ENCODE results near the gene NT5DC3.
"Not testable (repeated sequence)": the region's sequence is repeated elsewhere in the genome, so short reads cannot be mapped to it uniquely, and the experiment has no call there.

NT5DC3 gene

GRCh38 chr12:103848143-103848542 lies 7.1 kb upstream of the NT5DC3 start:
- peak; percentile 41 for FAIRE-seq
- TF ChIP-seq PAX5 (IDR thresholded peaks at IDR 0.05; ENCODE audit: insufficient read depth, low read length, severe bottlenecking) (no peak), POU2F2 (IDR thresholded peaks at IDR 0.05; ENCODE audit: low read depth, low read length) (no peak), POLR2A (IDR thresholded peaks at IDR 0.05; ENCODE audit: low read depth, low read length) (no peak), SPI1 (IDR thresholded peaks at IDR 0.05; ENCODE audit: low read depth, low read length) (no peak), TAF1 (IDR thresholded peaks at IDR 0.05; ENCODE audit: low read depth, low read length) (no peak), POLR2AphosphoS5 (IDR thresholded peaks at IDR 0.05; ENCODE audit: low read depth, low read length) (no peak)
- DNase-seq (ENCODE audit: insufficient read length, low spot score): no peak

- no peak for TF ChIP-seq PAX5 (IDR thresholded peaks at IDR 0.05; ENCODE audit: insufficient read depth, low read length, severe bottlenecking)
- DNase-seq (ENCODE audit: insufficient read length, low spot score) (no peak), FAIRE-seq (no peak)
These were observed 5.4 kb upstream of the NT5DC3 start for GRCh38 chr12:103846415-103846814.

GRCh38 chr12:103844305-103844704 lies 3.3 kb upstream of the NT5DC3 start:
- FAIRE-seq (no peak), DNase-seq (ENCODE audit: insufficient read length, low spot score) (no peak)
- TF ChIP-seq PAX5 (IDR thresholded peaks at IDR 0.05; ENCODE audit: insufficient read depth, low read length, severe bottlenecking): no peak
- no peak for TF ChIP-seq POLR2AphosphoS5 (IDR thresholded peaks at IDR 0.05; ENCODE audit: low read depth, low read length)
- no peak for TF ChIP-seq POLR2A (IDR thresholded peaks at IDR 0.05; ENCODE audit: low read depth, low read length)
- TF ChIP-seq SPI1 (IDR thresholded peaks at IDR 0.05; ENCODE audit: low read depth, low read length): no peak
- no peak for TF ChIP-seq TAF1 (IDR thresholded peaks at IDR 0.05; ENCODE audit: low read depth, low read length)
- TF ChIP-seq POU2F2 (IDR thresholded peaks at IDR 0.05; ENCODE audit: low read depth, low read length): no peak

DNA sequence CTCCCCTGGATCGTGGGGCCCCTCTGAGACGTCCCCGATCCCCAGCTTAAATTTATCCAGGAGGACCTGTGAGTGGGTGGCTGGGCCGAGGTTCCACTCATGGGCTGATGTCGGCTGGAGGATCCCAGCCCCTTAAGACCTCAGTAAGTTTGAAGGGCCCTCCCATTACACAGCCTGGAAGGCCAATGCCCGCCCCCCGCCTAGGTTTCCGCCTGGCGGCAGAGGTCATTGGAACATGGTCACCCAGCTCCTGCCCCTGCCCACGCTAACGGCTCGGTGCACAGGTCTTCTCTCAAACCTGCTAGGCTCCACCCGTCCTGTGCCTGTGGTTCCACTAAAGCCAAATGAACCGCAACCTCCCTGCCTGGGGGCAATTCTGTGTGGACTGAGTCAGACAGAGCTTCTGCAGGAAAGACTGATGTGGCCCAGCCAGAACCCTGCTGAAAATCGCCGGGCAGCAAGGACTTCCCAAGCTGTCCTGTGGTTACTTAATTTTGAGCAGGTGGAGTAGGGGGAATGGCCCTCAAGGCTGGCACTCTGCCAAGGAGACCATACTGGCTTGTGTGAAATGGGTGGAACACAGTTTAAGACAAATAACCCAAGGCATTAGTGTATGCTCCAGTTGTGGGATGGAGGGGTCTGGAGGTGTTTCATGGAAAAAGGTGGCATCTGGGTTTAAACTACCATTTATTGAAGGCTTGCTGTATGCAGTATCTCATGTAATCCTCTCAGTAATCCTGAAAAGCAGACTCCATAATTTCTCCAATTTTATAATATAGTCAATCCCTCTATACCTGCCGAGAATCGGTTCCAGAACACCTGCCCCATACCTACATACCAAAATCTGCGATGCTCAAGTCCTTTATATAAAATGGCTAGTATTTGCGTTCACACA lies 903 bp upstream of the NT5DC3 start:
- FAIRE-seq: peak; percentile 60
- no peak for TF ChIP-seq TAF1 (IDR thresholded peaks at IDR 0.05; ENCODE audit: low read depth, low read length)
- peak; percentile 7 for DNase-seq (ENCODE audit: insufficient read length, low spot score)

DNA sequence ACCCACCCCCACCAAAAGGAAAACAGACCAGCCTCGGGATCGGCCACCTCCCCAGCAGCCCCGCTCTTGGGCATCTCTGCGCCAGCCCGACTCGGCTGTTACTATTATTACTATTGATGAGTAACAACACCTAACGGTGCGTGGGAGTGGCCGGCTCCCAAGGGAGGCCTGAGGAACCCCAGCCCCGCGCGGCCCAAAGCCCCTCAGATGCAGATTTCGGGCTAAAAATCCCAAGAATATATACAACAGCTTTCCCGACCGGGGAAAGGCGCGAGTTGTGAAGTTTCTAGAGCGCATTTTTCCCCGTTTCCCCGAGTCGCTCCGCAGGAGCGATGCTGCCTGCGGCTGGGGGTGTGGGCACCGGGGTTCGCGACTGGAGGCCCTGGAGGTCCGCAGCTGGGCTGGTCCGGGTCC lies 565 bp downstream of the NT5DC3 start:
- peak; percentile 34 for DNase-seq (ENCODE audit: insufficient read length, low spot score)
- FAIRE-seq: no peak
- TF ChIP-seq PAX5 (IDR thresholded peaks at IDR 0.05; ENCODE audit: insufficient read depth, low read length, severe bottlenecking) (no peak), SPI1 (IDR thresholded peaks at IDR 0.05; ENCODE audit: low read depth, low read length) (no peak), POU2F2 (IDR thresholded peaks at IDR 0.05; ENCODE audit: low read depth, low read length) (no peak), TAF1 (IDR thresholded peaks at IDR 0.05; ENCODE audit: low read depth, low read length) (no peak), POLR2A (IDR thresholded peaks at IDR 0.05; ENCODE audit: low read depth, low read length) (no peak), POLR2AphosphoS5 (IDR thresholded peaks at IDR 0.05; ENCODE audit: low read depth, low read length) (no peak)

GRCh38 chr12:103839609-103840461 lies 1.2 kb downstream of the NT5DC3 start:
- DNase-seq (ENCODE audit: insufficient read length, low spot score): no peak
- peak; percentile 5 for FAIRE-seq
- no peak for TF ChIP-seq POU2F2 (IDR thresholded peaks at IDR 0.05; ENCODE audit: low read depth, low read length)
- no peak for TF ChIP-seq POLR2AphosphoS5 (IDR thresholded peaks at IDR 0.05; ENCODE audit: low read depth, low read length)
- no peak for TF ChIP-seq SPI1 (IDR thresholded peaks at IDR 0.05; ENCODE audit: low read depth, low read length)
- no peak for TF ChIP-seq PAX5 (IDR thresholded peaks at IDR 0.05; ENCODE audit: insufficient read depth, low read length, severe bottlenecking)
- no peak for TF ChIP-seq TAF1 (IDR thresholded peaks at IDR 0.05; ENCODE audit: low read depth, low read length)
- TF ChIP-seq POLR2A (IDR thresholded peaks at IDR 0.05; ENCODE audit: low read depth, low read length): no peak

GRCh38 chr12:103839103-103839502 lies 1.9 kb downstream of the NT5DC3 start:
- no peak for DNase-seq (ENCODE audit: insufficient read length, low spot score)
- FAIRE-seq: peak; percentile 26

DNA sequence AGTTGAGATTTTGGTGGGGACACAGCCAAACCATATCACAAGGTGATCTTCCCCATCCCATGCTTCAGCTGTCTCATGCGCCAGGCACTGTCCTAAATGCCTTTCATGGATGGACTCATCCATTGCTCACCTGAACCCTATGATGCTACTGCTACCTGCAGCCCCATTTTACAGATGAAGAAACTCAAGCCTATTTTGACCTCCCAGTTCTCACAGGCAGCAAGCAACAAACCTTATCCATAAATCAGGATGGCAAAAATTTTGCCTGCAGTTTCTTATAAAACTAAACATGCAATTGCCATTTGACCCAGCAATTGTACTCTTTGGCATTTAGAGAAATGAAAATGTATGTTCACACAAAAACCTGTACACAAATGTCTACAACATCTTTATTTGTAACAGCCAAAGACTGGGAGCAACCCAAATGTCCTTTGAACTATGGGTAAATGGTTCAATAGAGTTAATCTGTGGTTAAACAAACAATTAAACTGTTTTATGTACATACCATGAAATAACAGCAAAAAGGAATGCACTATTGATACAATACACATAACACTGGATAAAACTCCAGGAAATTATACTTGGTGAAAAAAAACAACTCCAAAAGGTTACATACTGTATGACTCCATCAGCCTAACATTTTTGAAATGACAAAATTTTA lies 2.6 kb downstream of the NT5DC3 start:
- TF ChIP-seq POU2F2 (IDR thresholded peaks at IDR 0.05; ENCODE audit: low read depth, low read length) (no peak), SPI1 (IDR thresholded peaks at IDR 0.05; ENCODE audit: low read depth, low read length) (no peak), PAX5 (IDR thresholded peaks at IDR 0.05; ENCODE audit: insufficient read depth, low read length, severe bottlenecking) (no peak), POLR2AphosphoS5 (IDR thresholded peaks at IDR 0.05; ENCODE audit: low read depth, low read length) (no peak), POLR2A (IDR thresholded peaks at IDR 0.05; ENCODE audit: low read depth, low read length) (no peak), TAF1 (IDR thresholded peaks at IDR 0.05; ENCODE audit: low read depth, low read length) (no peak)
- DNase-seq (ENCODE audit: insufficient read length, low spot score): no peak
- FAIRE-seq: no peak

More at GRCh38 chr12:103839103-103839502, 1.9 kb downstream of the NT5DC3 start:
- TF ChIP-seq POLR2AphosphoS5 (IDR thresholded peaks at IDR 0.05; ENCODE audit: low read depth, low read length): no peak
- TF ChIP-seq PAX5 (IDR thresholded peaks at IDR 0.05; ENCODE audit: insufficient read depth, low read length, severe bottlenecking): no peak
- TF ChIP-seq POU2F2 (IDR thresholded peaks at IDR 0.05; ENCODE audit: low read depth, low read length): no peak
- TF ChIP-seq POLR2A (IDR thresholded peaks at IDR 0.05; ENCODE audit: low read depth, low read length): no peak
- no peak for TF ChIP-seq TAF1 (IDR thresholded peaks at IDR 0.05; ENCODE audit: low read depth, low read length)
- no peak for TF ChIP-seq SPI1 (IDR thresholded peaks at IDR 0.05; ENCODE audit: low read depth, low read length)

DNA sequence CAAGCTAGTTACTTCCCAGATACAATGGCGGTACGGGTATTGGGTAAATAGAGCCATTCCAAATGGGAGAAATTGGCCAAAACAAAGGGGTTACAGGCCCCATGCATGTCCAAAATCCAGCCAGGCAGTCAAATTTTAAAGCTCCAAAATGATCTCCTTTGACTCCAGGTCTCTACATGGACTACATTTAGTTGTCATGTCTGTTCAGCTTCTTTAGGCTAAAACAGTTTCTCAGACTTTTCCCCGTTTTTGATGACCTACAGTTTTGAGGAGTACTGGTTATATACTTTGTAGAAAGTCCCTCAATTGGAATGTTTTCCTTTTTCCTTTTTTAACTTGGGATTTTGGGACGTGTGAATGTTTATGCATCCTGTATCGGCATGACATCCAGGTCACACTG lies 4.7 kb downstream of the NT5DC3 start:
- no peak for TF ChIP-seq SPI1 (IDR thresholded peaks at IDR 0.05; ENCODE audit: low read depth, low read length)
- TF ChIP-seq POLR2AphosphoS5 (IDR thresholded peaks at IDR 0.05; ENCODE audit: low read depth, low read length): no peak
- no peak for TF ChIP-seq TAF1 (IDR thresholded peaks at IDR 0.05; ENCODE audit: low read depth, low read length)
- TF ChIP-seq POU2F2 (IDR thresholded peaks at IDR 0.05; ENCODE audit: low read depth, low read length): no peak
- TF ChIP-seq POLR2A (IDR thresholded peaks at IDR 0.05; ENCODE audit: low read depth, low read length): no peak
- TF ChIP-seq PAX5 (IDR thresholded peaks at IDR 0.05; ENCODE audit: insufficient read depth, low read length, severe bottlenecking): no peak
- FAIRE-seq (no peak), DNase-seq (ENCODE audit: insufficient read length, low spot score) (no peak)

- not testable (repeated sequence) for FAIRE-seq
These were observed 5.2 kb downstream of the NT5DC3 start for GRCh38 chr12:103835747-103836335.

More at GRCh38 chr12:103835747-103836335, 5.2 kb downstream of the NT5DC3 start:
- DNase-seq (ENCODE audit: insufficient read length, low spot score): not testable (repeated sequence)
